ENCODE results near the gene MCC. TPM values are rescaled to one million over a fixed set of nuclear protein-coding genes. Genes with fewer than 3 reads are reported as not detected.

MCC gene
- total RNA-seq, 1 donor from 2014 or later = 26.9 TPM

DNA sequence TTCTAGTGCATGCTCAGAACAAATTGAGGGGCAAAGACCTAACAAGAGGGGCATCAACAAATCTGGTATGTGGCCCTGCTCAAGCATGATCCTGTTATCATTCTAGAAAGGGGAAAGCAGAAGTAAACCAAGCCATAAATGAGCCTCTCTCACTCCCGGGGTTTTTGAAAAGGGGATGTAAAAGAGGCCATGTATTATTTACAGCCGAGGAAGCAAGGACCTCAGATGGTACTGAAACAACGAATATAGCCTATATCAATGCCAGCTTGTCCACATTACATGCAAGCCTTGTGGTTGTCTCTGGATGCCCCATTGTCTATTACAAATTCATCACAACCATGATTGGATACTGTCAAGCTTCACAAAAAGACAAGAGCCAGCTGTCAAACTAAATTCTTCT lies 300.3 kb downstream of the MCC start:
- Histone ChIP-seq H3K4me3 (ENCODE audit: insufficient read depth, low read depth, low read length) (no peak overlapping the region), H3K27me3 (ENCODE audit: insufficient read depth, low read length) (no peaks in the 10 kb centered on the region), H4K20me1 (ENCODE audit: insufficient read depth, low read length) (peaks cover 75% of the 10 kb centered on the region), H3K4me1 (ENCODE audit: insufficient read depth, low read length) (peaks cover 11% of the 10 kb centered on the region), H3K4me2 (ENCODE audit: low read length) (no peak overlapping the region), H3K9me3 (ENCODE audit: insufficient read depth, low read depth, low read length) (no peaks in the 10 kb centered on the region), H3K79me2 (ENCODE audit: insufficient read depth, low read length) (peaks cover 9% of the 10 kb centered on the region), H2AFZ (ENCODE audit: low read depth, low read length) (no peak overlapping the region), H3K9ac (ENCODE audit: low read length) (no peak overlapping the region), H3K27ac (ENCODE audit: low read depth, low read length) (no peak overlapping the region), H3K36me3 (ENCODE audit: insufficient read depth, low read length) (no peaks in the 10 kb centered on the region)
- H3K4me3 Mint-ChIP-seq (ENCODE audit: unreplicated experiment) = no peak overlapping the region
- TF ChIP-seq EZH2 (IDR thresholded peaks at IDR 0.05; ENCODE audit: insufficient read depth, low read length) (no peak), CTCF (IDR thresholded peaks at IDR 0.05; ENCODE audit: insufficient read depth, low read depth, low read length) (no peak)
- peaks cover 25% of the 10 kb centered on the region for H3K4me1 Mint-ChIP-seq (ENCODE audit: low read depth, unreplicated experiment)
- peaks cover 6% of the 10 kb centered on the region for H3K36me3 Mint-ChIP-seq (ENCODE audit: low read depth, unreplicated experiment)
- peaks cover 3% of the 10 kb centered on the region for H3K9me3 Mint-ChIP-seq (ENCODE audit: unreplicated experiment)
- DNase-seq (ENCODE audit: low read depth) (no peak), FAIRE-seq (no peak)
- no peak overlapping the region for H3K27ac Mint-ChIP-seq (ENCODE audit: unreplicated experiment)
- H3K27me3 Mint-ChIP-seq (ENCODE audit: low read depth, unreplicated experiment) = no peaks in the 10 kb centered on the region

DNA sequence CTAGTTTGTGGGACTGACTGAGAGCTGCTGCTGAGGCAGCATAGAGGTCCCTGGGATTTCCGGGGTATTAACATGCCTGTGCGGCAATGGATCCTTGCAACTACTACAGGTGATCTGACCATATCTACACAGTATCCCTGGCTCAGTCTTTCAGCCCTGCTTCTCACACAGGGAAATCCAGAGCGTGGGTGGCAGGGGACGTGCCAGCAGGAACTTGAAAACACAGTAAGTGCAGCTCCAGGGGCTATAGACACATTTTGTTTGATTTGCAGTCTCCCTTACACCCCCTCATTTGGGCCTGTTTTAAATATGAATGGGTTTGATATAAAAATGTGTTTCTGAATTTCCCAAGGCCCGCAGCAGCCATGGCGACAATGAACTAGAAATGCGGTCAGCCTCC lies 302.2 kb downstream of the MCC start:
- H4K20me1 ChIP-seq (ENCODE audit: insufficient read depth, low read length) = peaks cover 75% of the 10 kb centered on the region
- H2AFZ ChIP-seq (ENCODE audit: low read depth, low read length) = no peak overlapping the region
- no peaks in the 10 kb centered on the region for H3K9me3 ChIP-seq (ENCODE audit: insufficient read depth, low read depth, low read length)
- peaks cover 9% of the 10 kb centered on the region for H3K79me2 ChIP-seq (ENCODE audit: insufficient read depth, low read length)
- DNase-seq (ENCODE audit: low read depth) (no peak), FAIRE-seq (no peak)
- no peak overlapping the region for H3K4me2 ChIP-seq (ENCODE audit: low read length)
- no peaks in the 10 kb centered on the region for H3K27me3 ChIP-seq (ENCODE audit: insufficient read depth, low read length)
- H3K4me1 ChIP-seq (ENCODE audit: insufficient read depth, low read length) = peaks cover 11% of the 10 kb centered on the region
- no peak overlapping the region for H3K4me3 ChIP-seq (ENCODE audit: insufficient read depth, low read depth, low read length)
- H3K9ac ChIP-seq (ENCODE audit: low read length) = no peak overlapping the region
- H3K36me3 Mint-ChIP-seq (ENCODE audit: low read depth, unreplicated experiment) = peaks cover 6% of the 10 kb centered on the region
- peaks cover 27% of the 10 kb centered on the region for H3K4me1 Mint-ChIP-seq (ENCODE audit: low read depth, unreplicated experiment)
- TF ChIP-seq EZH2 (IDR thresholded peaks at IDR 0.05; ENCODE audit: insufficient read depth, low read length) = no peak
- TF ChIP-seq CTCF (IDR thresholded peaks at IDR 0.05; ENCODE audit: insufficient read depth, low read depth, low read length) = no peak
- H3K4me3 Mint-ChIP-seq (ENCODE audit: unreplicated experiment) = no peak overlapping the region
- no peaks in the 10 kb centered on the region for H3K27me3 Mint-ChIP-seq (ENCODE audit: low read depth, unreplicated experiment)
- H3K27ac ChIP-seq (ENCODE audit: low read depth, low read length) = no peak overlapping the region
- no peaks in the 10 kb centered on the region for H3K36me3 ChIP-seq (ENCODE audit: insufficient read depth, low read length)
- no peaks in the 10 kb centered on the region for H3K9me3 Mint-ChIP-seq (ENCODE audit: unreplicated experiment)
- H3K27ac Mint-ChIP-seq (ENCODE audit: unreplicated experiment) = no peak overlapping the region

DNA sequence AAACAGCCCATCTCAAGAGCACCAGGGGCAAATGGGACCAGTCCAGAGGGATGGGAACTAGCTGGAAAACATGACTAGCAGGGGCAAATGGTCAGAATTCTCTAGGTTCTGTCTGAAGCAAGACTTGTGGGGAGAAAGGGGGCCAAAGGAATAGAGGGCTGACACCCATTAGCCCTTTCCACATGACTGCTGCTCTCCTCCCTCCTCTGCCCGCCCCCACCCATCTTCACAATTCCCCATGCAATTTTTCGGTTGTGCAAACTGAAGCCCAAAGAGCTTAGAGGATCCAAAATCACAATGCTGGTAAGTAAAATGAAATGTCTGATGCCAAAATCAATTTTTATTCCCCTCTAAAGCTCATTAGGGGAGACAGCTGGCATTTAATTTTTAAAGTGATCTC lies 304.6 kb downstream of the MCC start:
- Mint-ChIP-seq H3K9me3 (ENCODE audit: unreplicated experiment) (no peaks in the 10 kb centered on the region), H3K27ac (ENCODE audit: unreplicated experiment) (no peak overlapping the region), H3K4me3 (ENCODE audit: unreplicated experiment) (no peak overlapping the region), H3K4me1 (ENCODE audit: low read depth, unreplicated experiment) (peaks cover 19% of the 10 kb centered on the region), H3K36me3 (ENCODE audit: low read depth, unreplicated experiment) (peaks cover 6% of the 10 kb centered on the region), H3K27me3 (ENCODE audit: low read depth, unreplicated experiment) (no peaks in the 10 kb centered on the region)
- Histone ChIP-seq H3K9me3 (ENCODE audit: insufficient read depth, low read depth, low read length) (no peaks in the 10 kb centered on the region), H3K4me3 (ENCODE audit: insufficient read depth, low read depth, low read length) (no peak overlapping the region), H3K4me1 (ENCODE audit: insufficient read depth, low read length) (no peaks in the 10 kb centered on the region), H3K36me3 (ENCODE audit: insufficient read depth, low read length) (no peaks in the 10 kb centered on the region), H3K79me2 (ENCODE audit: insufficient read depth, low read length) (peaks cover 9% of the 10 kb centered on the region), H3K27me3 (ENCODE audit: insufficient read depth, low read length) (no peaks in the 10 kb centered on the region), H4K20me1 (ENCODE audit: insufficient read depth, low read length) (peaks cover 66% of the 10 kb centered on the region), H3K9ac (ENCODE audit: low read length) (no peak overlapping the region), H2AFZ (ENCODE audit: low read depth, low read length) (no peak overlapping the region), H3K27ac (ENCODE audit: low read depth, low read length) (no peak overlapping the region), H3K4me2 (ENCODE audit: low read length) (no peak overlapping the region)
- no peak for TF ChIP-seq CTCF (IDR thresholded peaks at IDR 0.05; ENCODE audit: insufficient read depth, low read depth, low read length)
- TF ChIP-seq EZH2 (IDR thresholded peaks at IDR 0.05; ENCODE audit: insufficient read depth, low read length) = no peak
- DNase-seq (ENCODE audit: low read depth) = no peak
- FAIRE-seq = no peak
